IPS-18a (cell line): Measurements from ENCODE around the gene MALSU1.

Experiments
- H3K27ac ChIP-seq: one replicate; pipeline ENCODE4 v1.5.1; 2013; ENCODE audit warnings: low read length
- H3K27me3 ChIP-seq: one replicate; pipeline ENCODE4 v1.6.1; 2013; ENCODE audit warnings: mild to moderate bottlenecking, low read length; ENCODE audit not compliant: control insufficient read depth, insufficient read depth
- H3K36me3 ChIP-seq: one replicate; pipeline ENCODE4 v1.6.1; 2013; ENCODE audit warnings: low read depth, low read length; ENCODE audit not compliant: control insufficient read depth
- H3K4me1 ChIP-seq: one replicate; pipeline ENCODE4 v1.6.1; 2013; ENCODE audit warnings: low read depth, low read length; ENCODE audit not compliant: control insufficient read depth
- H3K4me3 ChIP-seq: one replicate; pipeline ENCODE4 v1.5.1; 2013; ENCODE audit warnings: low read length
- H3K9ac ChIP-seq: one replicate; pipeline ENCODE4 v1.6.1; 2013; ENCODE audit warnings: mild to moderate bottlenecking, low read length, moderate library complexity
- H3K9me3 ChIP-seq: one replicate; pipeline ENCODE4 v1.6.1; 2013; ENCODE audit warnings: low read depth, low read length; ENCODE audit not compliant: control insufficient read depth

Gene MALSU1

DNA sequence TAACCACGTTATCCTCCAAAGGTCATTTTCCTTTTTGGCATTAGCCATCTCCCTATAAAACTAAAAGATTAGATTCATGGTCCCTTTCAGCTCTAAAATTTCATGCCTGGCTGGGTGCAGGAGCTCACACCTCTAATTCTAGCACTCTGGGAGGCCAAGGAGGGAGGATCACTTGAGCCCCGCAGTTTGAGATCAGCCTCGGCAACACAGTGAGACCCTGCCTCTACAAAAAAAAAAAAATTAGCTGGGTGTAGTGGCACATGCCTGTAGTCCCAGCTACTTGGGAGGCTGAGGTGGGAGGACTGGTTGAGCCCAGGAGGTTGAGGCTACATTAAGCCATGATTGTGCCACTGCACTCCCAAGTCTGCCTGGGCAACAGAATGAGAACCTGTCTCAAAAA is 57.0 kb downstream of the MALSU1 start:
- no peak overlapping the region for H3K9ac ChIP-seq
- no peaks in the 10 kb centered on the region for H3K9me3 ChIP-seq
- peaks cover 6% of the 10 kb centered on the region for H3K4me1 ChIP-seq
- no peak overlapping the region for H3K4me3 ChIP-seq
- H3K36me3 ChIP-seq: peaks cover 11% of the 10 kb centered on the region
- H3K27me3 ChIP-seq: no peaks in the 10 kb centered on the region
- no peak overlapping the region for H3K27ac ChIP-seq

DNA sequence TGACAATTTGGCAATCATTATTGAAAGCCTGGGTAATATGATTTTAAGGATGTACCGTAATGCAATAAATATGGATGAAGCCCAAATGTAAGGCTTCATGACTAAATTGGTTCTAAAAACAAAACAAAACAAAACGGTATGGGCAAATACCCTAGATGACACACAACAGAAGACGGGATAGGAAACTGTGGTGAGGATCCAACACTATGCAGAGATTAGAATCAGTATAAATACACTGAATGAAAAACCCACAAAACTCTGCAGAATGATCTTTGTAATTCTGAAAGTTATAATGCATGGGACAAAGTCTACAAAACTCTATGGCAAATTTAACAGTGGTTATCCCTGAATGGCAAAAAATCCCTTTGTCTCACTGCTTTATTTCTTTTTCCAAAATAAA is 57.6 kb downstream of the MALSU1 start:
- no peak overlapping the region for H3K9ac ChIP-seq
- H3K27ac ChIP-seq: no peak overlapping the region
- no peaks in the 10 kb centered on the region for H3K27me3 ChIP-seq
- H3K9me3 ChIP-seq: no peaks in the 10 kb centered on the region
- peaks cover 15% of the 10 kb centered on the region for H3K36me3 ChIP-seq
- peaks cover 6% of the 10 kb centered on the region for H3K4me1 ChIP-seq
- H3K4me3 ChIP-seq: no peak overlapping the region

DNA sequence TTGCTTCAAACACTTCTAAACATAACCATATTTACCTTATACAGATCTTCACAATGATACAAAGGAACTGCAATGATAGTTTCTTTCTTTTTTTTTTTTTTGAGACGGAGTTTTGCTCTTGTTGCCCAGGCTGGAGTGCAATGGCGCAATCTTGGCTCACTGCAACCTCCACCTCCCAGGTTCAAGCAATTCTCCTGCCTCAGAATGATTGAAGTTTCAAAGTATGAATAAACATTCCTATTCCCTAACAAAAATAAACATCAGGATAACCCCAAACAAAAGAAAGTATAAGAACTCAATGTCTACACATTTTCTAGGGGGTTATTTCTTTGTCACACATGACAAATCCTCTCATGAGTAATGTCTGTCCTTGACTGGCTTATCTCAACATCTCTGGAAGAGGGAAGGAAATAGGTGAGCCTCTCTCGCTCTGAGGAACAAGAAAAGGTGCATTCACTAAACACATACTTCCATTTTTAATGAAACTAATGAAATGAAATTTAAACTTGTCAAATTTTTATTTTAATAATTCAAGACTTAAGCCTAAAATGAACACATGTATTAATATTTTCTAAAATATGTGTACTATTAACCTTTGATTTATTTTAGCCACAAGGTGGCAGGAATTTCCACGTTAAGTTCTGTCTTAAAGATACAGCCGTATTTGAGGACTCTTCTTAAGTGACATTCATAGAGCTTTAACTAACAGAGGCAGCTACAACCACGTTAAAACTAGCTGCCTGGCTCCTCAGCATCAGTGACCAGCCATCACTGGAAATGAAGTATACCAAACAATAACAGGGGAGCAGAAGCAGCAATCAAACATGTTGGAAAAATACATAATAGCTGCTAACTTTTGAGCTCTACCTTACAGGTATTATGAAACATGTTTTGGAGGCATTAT is 58.3 kb downstream of the MALSU1 start:
- peaks cover 18% of the 10 kb centered on the region for H3K36me3 ChIP-seq
- no peak overlapping the region for H3K9ac ChIP-seq
- H3K4me1 ChIP-seq: peaks cover 6% of the 10 kb centered on the region

DNA sequence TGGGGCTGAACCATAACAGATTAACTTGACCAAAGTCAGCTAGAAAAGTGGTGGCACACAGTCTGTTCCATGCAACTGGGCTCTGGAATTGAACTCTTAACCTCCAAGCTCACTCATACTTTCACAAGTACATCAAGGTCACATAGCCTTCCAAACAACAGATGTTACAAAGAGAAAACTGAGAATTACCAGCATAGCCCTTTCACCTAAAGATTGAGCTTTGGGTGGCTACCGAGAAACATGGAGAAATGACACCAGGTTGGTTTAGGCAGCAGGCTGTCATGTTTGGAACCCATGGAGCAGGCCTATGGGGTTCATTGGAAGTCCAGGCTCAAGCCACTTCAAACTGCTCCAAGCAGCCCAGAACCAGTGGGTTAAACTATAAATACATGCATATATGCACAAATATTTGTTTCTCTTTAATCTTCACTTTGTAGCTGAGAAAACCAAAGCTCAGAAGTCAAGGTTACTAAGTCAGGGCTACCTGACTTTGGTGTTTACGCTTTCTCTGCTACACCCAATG is 59.1 kb downstream of the MALSU1 start:
- Histone ChIP-seq H3K27ac (no peak overlapping the region), H3K4me1 (peaks cover under 1% of the 10 kb centered on the region), H3K4me3 (no peak overlapping the region), H3K9me3 (no peaks in the 10 kb centered on the region), H3K9ac (no peak overlapping the region), H3K27me3 (no peaks in the 10 kb centered on the region), H3K36me3 (peaks cover 18% of the 10 kb centered on the region)

More for the DNA sequence above, 58.3 kb downstream of the MALSU1 start:
- H3K27ac ChIP-seq: no peak overlapping the region
- no peak overlapping the region for H3K4me3 ChIP-seq
- H3K27me3 ChIP-seq: no peaks in the 10 kb centered on the region
- H3K9me3 ChIP-seq: no peaks in the 10 kb centered on the region
